ES-I3 (cell line): Measurements from ENCODE around the gene ASB13.
"Not testable (repeated sequence)": the region's sequence is repeated elsewhere in the genome, so short reads cannot be mapped to it uniquely, and the experiment has no call there.

Experiments
- H3K36me3 ChIP-seq: 2 replicates; pipeline ENCODE4 v1.6.1; 2013; ENCODE audit warnings: mild to moderate bottlenecking, low read length, control low read depth, moderate library complexity; ENCODE audit not compliant: insufficient read depth
- H3K4me1 ChIP-seq: 2 replicates; pipeline ENCODE4 v1.6.1; 2013; ENCODE audit warnings: mild to moderate bottlenecking, control low read depth, low read length; ENCODE audit not compliant: insufficient read depth
- H3K9ac ChIP-seq: 2 replicates; pipeline ENCODE4 v1.6.1; 2013; ENCODE audit warnings: low read depth, mild to moderate bottlenecking, low read length, moderate library complexity
- H3K9me3 ChIP-seq: 2 replicates; pipeline ENCODE4 v1.6.1; 2013; ENCODE audit warnings: mild to moderate bottlenecking, low read length, moderate library complexity; ENCODE audit not compliant: control insufficient read depth, insufficient read depth

Gene ASB13

GRCh38 chr10:5594271-5595049 is 71.9 kb downstream of the ASB13 start:
- no peak overlapping the region for H3K9ac ChIP-seq
- peaks cover 38% of the 10 kb centered on the region; the same call in 1 of the 2 replicates for H3K4me1 ChIP-seq
- no peaks in the 10 kb centered on the region for H3K9me3 ChIP-seq
- no peaks in the 10 kb centered on the region for H3K36me3 ChIP-seq

- not testable (repeated sequence) for H3K9ac ChIP-seq, H3K36me3 ChIP-seq, H3K9me3 ChIP-seq
- peaks cover 38% of the 10 kb centered on the region; the same call in 1 of the 2 replicates for H3K4me1 ChIP-seq
These were observed 73.0 kb downstream of the ASB13 start for GRCh38 chr10:5593347-5593746.

DNA sequence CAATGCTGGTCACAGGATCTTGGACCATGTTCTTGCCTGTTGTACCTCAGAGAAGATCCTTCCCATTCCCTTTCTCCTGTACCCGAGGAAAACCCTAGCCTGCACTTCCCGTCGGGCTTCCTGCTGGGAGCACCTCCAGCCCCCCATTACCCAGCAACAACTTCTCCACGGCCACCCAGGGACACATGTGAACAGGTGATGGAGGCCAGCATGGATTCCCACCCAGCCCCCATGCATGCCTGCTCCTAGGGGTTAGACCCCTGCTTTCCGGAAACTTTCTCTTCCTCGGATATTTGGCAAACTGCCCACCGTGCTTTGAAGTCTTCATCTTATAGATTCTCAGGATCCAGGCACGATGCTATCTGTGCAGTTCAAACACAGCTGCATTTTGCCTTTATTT is 74.3 kb downstream of the ASB13 start:
- H3K4me1 ChIP-seq = peaks cover 39% of the 10 kb centered on the region
- no peaks in the 10 kb centered on the region for H3K36me3 ChIP-seq
- no peak overlapping the region for H3K9ac ChIP-seq
- H3K9me3 ChIP-seq = no peaks in the 10 kb centered on the region

DNA sequence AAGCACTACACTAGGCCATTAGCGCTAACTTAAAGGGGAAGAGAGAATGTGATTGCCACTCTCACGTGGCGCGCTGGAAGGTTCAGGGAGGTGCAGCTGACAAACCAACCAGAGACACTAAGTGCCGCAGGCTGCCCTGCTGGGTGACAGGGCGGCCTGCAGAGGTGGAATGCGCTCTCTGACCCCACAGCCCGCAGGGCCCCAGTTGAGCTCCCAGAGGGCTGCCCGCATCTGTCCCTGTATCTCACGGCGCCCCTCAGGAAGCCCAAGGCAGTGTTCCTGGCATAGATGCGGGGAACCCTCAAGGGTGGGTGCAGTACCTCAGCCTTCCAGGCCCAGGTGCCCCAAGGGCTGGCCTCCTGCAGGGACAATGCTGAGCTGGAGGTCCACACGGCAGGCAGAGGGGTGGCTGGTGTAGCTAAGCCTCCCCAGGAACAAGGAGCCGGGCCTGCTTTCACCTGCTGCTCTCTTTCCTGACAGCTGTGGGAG is 75.0 kb downstream of the ASB13 start:
- no peaks in the 10 kb centered on the region for H3K9me3 ChIP-seq
- no peak overlapping the region for H3K9ac ChIP-seq
- H3K36me3 ChIP-seq = no peaks in the 10 kb centered on the region
- H3K4me1 ChIP-seq = peaks cover 43% of the 10 kb centered on the region

GRCh38 chr10:5590816-5591215 is 75.6 kb downstream of the ASB13 start:
- Histone ChIP-seq H3K4me1 (peaks cover 43% of the 10 kb centered on the region), H3K9me3 (no peaks in the 10 kb centered on the region), H3K9ac (no peak overlapping the region), H3K36me3 (no peaks in the 10 kb centered on the region)

GRCh38 chr10:5589661-5590511 is 76.5 kb downstream of the ASB13 start:
- Histone ChIP-seq H3K4me1 (peaks cover 46% of the 10 kb centered on the region), H3K9me3 (no peaks in the 10 kb centered on the region), H3K9ac (no peak overlapping the region), H3K36me3 (no peaks in the 10 kb centered on the region)

DNA sequence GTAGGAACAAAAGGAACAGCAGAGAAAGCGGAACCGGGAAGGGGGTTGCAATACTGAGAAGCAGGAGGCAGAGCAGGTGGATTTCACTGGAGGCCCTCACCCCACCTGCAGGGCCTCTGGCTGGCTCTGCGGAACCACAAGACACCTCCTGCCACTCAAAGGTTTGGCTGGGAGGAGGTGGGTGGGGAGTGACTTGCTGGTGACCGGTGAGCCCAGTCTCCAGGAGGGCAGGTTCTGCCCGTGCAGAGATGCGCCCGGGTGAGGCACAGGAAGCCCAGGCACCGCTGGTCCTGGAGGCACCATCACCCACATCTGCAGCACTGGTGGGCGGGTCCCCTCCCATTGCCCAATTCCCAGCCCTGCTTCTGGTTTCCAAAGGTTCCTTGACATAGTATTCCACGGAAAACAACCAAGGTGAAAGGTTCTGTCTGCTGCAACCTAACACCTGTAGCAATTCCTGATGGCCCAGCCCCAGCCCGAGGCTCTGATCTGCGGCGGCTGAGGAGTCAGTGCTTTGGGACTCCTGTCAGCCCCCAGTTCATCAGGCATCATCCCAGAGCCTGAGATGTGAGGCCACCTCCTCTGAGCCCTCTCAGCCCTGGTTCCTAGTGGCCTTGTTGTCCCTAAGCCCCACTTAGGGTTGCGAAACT is 77.3 kb downstream of the ASB13 start:
- no peaks in the 10 kb centered on the region for H3K9me3 ChIP-seq
- peaks cover 44% of the 10 kb centered on the region for H3K4me1 ChIP-seq
- no peaks in the 10 kb centered on the region for H3K36me3 ChIP-seq
- no peak overlapping the region for H3K9ac ChIP-seq
